TTC549 (cell line): Measurements from ENCODE around the gene LMNTD2.

Experiments
- FAIRE-seq: peaks from 2 replicates; lab custom pipeline; 2012; peaks lifted over from hg19 to GRCh38; lab: Jason Lieb, UNC

Gene LMNTD2

DNA sequence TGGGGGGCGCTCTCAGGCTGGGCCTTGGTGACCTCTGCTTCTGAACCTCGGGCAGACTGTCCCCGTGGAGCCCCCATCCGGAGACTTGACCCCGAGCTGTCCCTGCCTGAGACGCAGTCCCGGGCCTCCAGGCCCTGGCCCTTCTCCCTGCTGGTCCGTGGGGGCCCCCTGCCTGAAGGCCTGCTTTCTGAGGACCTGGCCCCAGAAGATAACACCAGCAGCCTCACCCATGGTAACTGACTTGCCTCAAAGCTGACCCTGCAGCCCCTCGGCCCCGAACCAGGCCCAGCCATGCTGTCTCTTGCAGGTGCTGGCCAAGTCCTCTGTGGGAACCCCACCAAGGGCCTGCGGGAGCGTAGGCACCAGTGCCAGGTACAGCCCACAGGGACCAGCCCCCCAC lies 8.9 kb downstream of the LMNTD2 start:
- no peak for FAIRE-seq

GRCh38 chr11:551131-551530 lies 9.4 kb downstream of the LMNTD2 start:
- FAIRE-seq, result no peak

DNA sequence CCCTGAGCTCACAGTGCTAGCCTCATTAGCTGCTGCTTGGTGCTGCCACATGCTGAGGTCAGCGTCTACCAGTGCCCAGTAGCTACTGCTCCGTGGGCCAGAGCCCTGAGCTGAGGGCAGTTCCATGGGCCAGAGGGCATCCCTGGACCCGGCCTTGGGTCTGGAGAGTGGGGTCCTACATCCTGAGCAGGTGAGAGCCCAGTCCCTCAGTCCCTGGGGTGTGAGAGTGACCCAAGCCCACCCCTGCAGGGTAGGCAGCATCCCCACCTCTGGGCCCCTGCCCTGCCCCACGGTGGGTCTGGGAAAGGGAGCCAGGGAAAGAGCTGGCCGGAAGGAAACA lies 9.8 kb downstream of the LMNTD2 start:
- FAIRE-seq, result no peak

DNA sequence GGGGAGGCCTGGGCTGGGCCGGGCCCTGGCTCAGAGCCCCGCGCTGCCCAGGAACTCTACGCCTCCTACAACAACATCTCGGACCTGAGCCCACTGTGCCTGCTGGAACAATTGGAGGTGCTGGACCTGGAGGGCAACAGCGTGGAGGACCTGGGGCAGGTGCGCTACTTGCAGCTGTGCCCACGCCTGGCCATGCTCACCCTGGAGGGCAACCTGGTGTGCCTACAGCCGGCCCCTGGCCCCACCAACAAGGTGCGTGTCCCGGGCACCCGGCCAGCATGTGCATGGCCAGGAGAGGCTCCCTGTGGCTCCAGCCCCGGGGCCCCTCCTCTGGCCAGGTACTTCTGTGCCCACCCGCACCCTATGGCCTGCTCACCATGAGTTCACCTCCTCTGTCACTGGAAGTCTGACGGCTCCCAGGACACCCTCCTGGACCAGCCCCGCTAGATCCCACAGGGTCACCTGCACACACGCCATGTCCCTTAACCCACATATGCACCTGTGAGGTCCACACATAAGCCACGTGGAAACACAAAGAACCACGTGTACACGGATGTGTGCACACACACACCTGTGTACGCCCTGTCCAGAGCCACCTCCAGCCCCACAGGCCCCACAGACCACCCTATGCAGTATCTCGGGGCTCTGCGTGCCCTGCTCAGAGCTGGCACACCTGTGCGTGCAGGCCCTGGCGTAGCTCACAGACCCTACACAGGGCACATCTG lies 10.4 kb downstream of the LMNTD2 start:
- no peak for FAIRE-seq

DNA sequence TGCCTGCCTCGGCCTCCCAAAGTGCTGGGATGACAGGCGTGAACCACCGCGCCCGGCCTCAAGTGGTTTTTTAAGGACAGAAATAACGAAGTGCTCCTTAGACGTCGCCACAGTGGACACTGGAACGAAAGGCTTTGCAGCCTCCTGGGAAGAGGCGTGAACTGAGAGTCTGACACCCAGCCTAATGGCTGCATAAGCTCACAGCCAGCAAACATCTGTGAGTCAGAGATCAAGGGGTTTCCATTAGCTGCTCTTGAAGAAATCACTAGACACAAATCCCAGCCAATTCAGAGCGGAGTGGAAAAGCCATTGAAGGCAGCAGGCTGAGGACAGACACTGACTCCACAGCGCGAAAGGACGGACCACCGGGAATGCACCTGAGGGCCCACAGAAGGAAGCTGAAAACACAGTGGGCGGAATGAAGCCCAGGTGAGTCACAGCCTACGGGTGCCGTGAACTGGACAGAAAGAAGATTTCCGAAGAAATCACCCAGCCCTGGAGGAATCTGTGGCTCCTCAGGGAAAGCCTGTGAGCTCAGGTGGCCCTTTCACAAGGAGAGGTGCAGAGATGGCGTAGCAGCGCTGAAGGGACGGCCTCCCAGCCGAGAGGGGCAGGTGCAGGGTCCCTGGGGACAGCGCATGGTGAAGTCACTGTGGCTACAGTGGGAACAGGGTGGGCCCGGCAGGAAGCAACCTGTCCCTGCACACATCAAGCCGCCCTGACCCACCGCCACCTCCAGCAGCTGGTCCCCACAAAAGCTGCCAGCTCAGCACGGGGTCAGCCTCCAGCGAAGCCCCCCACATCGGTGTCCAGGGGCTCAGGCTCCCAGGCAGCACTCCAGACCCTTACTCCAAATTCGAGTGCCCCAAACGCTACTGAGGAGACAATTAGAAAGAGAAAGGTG lies 11.6 kb downstream of the LMNTD2 start:
- FAIRE-seq, result no peak

GRCh38 chr11:545171-545570 lies 15.4 kb downstream of the LMNTD2 start:
- no peak for FAIRE-seq

DNA sequence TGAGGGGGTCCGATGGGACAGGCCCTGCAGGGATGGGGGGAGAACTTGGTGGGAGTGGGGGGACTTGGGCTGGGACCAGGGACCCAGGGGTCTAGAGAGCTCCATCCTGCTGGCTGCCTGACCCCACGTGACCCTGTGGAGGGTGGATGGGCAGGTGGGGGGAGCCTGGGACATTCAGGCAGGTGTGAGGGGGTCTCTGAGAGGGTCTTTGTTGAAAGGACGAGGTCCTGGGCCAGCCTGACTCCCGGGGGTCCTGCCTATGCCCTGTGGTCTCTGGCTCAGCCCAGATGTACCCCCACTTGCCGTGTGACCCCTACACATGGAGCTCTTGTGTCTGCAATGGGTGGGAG lies 15.7 kb downstream of the LMNTD2 start:
- FAIRE-seq, result no peak

- FAIRE-seq, result no peak
These were observed 19.1 kb downstream of the LMNTD2 start for GRCh38 chr11:541433-541885.

GRCh38 chr11:540583-541432 lies 19.7 kb downstream of the LMNTD2 start:
- FAIRE-seq, result no peak

GRCh38 chr11:539971-540481 lies 20.5 kb downstream of the LMNTD2 start:
- FAIRE-seq, result no peak

DNA sequence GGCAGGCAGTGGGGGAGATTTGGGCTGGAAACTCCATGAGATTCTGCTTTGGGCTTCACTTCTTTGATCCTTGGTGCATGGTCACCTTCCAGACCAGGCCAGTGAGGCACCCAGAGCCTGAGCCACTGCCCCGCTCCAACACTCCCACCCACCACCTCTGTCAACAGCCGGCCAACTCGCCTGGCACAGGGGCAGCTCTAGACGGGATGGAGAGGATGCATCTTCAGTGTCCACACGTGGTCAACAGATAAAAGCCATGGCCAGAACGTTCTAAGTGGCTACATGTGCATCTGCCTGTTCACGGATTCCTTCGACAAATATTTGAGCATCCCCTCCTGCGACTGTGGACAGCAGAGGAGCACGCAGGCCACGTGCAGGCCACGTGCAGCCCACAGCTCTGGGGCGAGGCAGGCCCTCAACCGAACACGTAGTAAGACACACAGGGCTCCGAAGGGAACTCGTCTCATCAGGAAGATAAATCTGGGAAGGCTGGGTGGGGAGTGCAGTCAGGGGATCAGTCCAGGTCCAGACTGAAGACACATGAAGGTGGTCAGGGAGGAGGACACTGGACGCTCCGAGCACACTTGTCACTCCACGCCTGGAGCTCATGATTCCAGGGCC lies 22.0 kb downstream of the LMNTD2 start:
- no peak for FAIRE-seq

DNA sequence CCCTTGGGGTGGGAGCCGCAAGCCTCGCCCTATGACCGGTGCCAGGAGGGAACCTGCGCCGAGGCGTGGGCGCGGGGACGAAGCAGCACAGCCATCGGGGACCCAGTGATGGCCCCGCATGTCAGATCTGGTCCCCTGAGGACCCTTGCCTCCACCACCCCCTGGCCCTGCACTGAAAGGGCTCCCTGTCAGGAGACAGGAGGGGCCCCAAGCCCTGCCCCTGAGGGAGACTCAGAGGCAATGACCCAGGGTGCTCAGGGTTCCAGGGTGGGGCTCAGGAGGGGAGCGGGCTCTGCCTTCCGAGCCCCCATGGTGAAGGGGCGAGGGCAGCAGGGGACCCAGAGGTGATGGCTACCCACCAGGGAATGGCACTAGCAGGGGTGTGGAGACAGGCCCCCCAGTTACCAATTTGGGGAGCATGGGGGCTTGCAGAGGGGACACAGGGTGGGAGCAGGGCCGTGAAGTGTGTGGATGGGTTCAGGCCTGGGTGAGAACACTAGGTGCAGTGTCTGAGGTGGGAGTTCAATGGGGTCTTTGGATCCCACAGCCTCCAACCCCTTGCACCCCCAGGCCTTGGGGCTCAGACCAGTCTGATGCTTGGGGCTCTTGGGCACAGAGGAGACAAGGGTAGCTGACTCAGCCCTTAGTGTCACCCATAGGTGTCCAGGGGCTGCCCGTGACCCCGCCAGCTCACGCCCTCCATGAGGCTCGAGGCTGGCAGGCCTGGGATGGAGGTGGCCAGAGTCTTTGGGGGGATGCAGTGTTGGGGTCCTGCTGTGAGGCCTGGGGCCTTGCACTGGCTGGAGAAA lies 22.7 kb downstream of the LMNTD2 start:
- FAIRE-seq, result no peak

- no peak for FAIRE-seq
These were observed 23.5 kb downstream of the LMNTD2 start, which contains the start of gene LRRC56 for GRCh38 chr11:536841-537621. TSS of gene LRRC56 (plus strand) at chr11:537527. CDS start at chr11:540685, 3,158 bp downstream.

- no peak for FAIRE-seq
These were observed 24.8 kb downstream of the LMNTD2 start, which contains the start of gene HRAS for GRCh38 chr11:535519-536454. TSS of gene HRAS (minus strand) at chr11:535576.

GRCh38 chr11:535210-535518 lies 25.4 kb downstream of the LMNTD2 start:
- no peak for FAIRE-seq

- no peak for FAIRE-seq
These were observed 25.9 kb downstream of the LMNTD2 start for GRCh38 chr11:534396-535209.

GRCh38 chr11:533586-534395 lies 26.7 kb downstream of the LMNTD2 start:
- FAIRE-seq, result no peak
